ENCODE measurements around the gene CABP4. TPM values are rescaled to one million over a fixed set of nuclear protein-coding genes. Genes with fewer than 3 reads are reported as not detected.
A peak's percentile ranks its signal among the peaks of the same experiment; 100 is the strongest.

CABP4 gene
- total and polyA plus RNA-seq, 8 donors, result 0.58 to 1.5 (median 0.99) TPM; not detected in 1

GRCh38 chr11:67504950-67505581 lies 49.9 kb downstream of the CABP4 start, which contains the start of gene PITPNM1:
Gene PITPNM1 (minus strand): TSS chr11:67505363. CDS start chr11:67504180, 1,183 bp downstream.
- DNase-seq (peak; percentile 64 to 89 (median 81)), FAIRE-seq (no peak), ATAC-seq (peak; percentile 27 to 40 (median 31))
- intact Hi-C loops (cut with DNase I), result loop anchor here in 1 of 3 donors (10.0 kb wide), 1 partner anchor 90 kb away; the partner anchor contains the start of gene CARNS1
- 1% methylated on average over 36 to 58 of the region's 58 CpGs for WGBS, 2 donors
- Histone ChIP-seq H3K36me3 (no peaks in the 10 kb centered on the region), H3K4me1 (peaks cover 0 to 26% (median 12%) of the 10 kb centered on the region in 3 donors), H3K4me3 (peak within 1 kb of the TSS; percentile 63 to 86 (median 80)), H3K27me3 (no peaks in the 10 kb centered on the region), H3K9me3 (no peaks in the 10 kb centered on the region), H3K27ac (peak within 1 kb of the TSS; percentile 95 to 98 (median 96))
- no peak for TF ChIP-seq CTCF (IDR thresholded peaks at IDR 0.05)

DNA sequence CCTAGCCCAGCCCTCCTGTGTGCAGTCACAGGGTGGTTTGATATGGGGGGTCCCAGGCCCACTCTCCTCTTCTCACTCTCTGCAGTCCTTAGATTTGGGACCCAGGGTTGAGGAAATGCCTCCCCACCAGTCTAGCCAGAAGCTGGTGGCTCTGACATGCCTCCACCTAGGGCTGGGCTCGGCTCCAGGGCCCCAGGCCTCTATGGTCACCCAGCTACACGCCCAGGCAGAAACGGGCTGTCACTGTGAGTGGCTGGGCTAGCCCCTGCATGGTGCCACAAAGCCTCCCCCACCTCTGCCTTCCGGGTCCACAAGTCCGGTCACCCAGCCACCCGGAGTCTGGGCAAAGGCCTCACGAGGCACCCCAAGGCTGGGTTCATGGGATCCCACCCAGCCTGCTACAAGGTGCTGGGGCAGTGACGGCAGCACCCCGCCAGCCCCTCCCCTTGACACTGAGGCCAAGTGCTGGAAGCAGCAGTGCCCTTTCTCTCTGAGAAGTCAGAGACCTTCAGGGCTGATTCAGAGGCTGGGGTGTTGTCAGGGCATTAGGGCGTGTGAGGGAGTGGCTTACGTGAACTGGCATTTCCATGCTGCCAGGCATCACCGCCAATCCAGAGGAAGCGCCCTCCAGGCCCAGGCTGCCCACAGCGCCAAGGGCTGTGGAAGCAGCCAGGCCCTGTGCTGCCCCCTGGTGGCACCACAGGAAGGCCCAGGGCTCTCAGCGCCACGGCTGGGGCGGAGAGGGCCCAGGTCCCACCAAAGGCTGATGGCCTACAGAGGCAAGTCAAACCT lies 50.6 kb downstream of the CABP4 start:
- Histone ChIP-seq H3K4me3 (peak overlapping the region in 3 of 4 donors; percentile 63 to 86 (median 85)), H3K4me1 (peaks cover 0 to 26% (median 12%) of the 10 kb centered on the region in 3 donors), H3K9me3 (no peaks in the 10 kb centered on the region), H3K27ac (peak overlapping the region; percentile 95 to 98 (median 96)), H3K36me3 (no peaks in the 10 kb centered on the region), H3K27me3 (no peaks in the 10 kb centered on the region)
- ATAC-seq (peak; percentile 48 to 72 (median 68)), FAIRE-seq (no peak), DNase-seq (peak; percentile 95 to 98 (median 96))
- TF ChIP-seq CTCF (IDR thresholded peaks at IDR 0.05), result peak; percentile 97 to 99 (median 98)
- intact Hi-C loops (cut with DNase I), result loop anchor here in 1 of 3 donors (10.0 kb wide), 1 partner anchor 91 kb away; the partner anchor contains the start of gene CARNS1
- WGBS, 2 donors, result 3 to 4% methylated on average over 17 of the region's 17 CpGs

GRCh38 chr11:67506426-67507051 lies 51.4 kb downstream of the CABP4 start:
- intact Hi-C loops (cut with DNase I), result loop anchor here in 1 of 3 donors (10.0 kb wide), 1 partner anchor 92 kb away; the partner anchor contains the start of gene CARNS1
- H3K4me1 ChIP-seq, result peaks cover 0 to 26% (median 12%) of the 10 kb centered on the region in 3 donors
- peak in 1 of 4 donors; percentile 14 for TF ChIP-seq CTCF (IDR thresholded peaks at IDR 0.05)
- peak overlapping the region; percentile 50 to 86 (median 85) for H3K4me3 ChIP-seq
- no peaks in the 10 kb centered on the region for H3K27me3 ChIP-seq
- H3K27ac ChIP-seq, result peak overlapping the region; percentile 95 to 98 (median 96)
- ATAC-seq (no peak), FAIRE-seq (no peak), DNase-seq (peak; percentile 43 to 84 (median 60))
- H3K9me3 ChIP-seq, result no peaks in the 10 kb centered on the region
- WGBS, 2 donors, result 30 to 51% methylated on average over 13 to 16 of the region's 16 CpGs
- no peaks in the 10 kb centered on the region for H3K36me3 ChIP-seq

DNA sequence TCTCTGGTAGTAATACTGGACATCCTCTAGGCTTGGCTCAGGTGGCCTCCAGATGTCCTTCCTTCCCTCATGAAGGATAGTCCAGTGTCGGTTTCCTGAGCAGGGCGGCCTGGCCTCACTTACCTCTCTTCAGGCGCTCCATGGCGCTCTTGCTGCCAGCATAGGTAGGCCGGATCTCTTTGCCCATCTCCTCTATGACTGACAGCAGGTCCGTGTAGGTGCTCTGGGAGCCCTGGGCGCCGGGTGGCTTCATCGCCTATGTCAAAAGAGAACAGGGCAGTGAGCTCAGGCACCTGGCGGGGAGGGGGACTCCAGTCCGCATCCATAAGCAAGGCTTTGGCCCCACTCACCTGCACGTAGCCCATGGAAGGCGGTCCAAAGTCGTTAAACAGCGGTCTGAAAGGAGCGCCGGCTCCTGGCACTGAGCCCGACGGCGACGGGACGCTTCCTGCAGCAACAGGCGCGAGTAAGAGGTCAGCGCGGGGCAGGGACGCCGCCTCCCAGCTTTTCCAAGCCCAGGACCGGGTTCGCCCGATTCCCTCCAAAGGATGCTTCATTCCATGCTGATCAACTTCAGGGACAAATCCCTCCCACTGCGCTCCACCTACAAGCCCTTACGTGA lies 52.2 kb downstream of the CABP4 start:
- peaks cover 0 to 26% (median 12%) of the 10 kb centered on the region in 3 donors for H3K4me1 ChIP-seq
- no peaks in the 10 kb centered on the region for H3K9me3 ChIP-seq
- H3K27me3 ChIP-seq, result no peaks in the 10 kb centered on the region
- intact Hi-C loops (cut with DNase I), result loop anchor here in 1 of 3 donors (10.0 kb wide), 1 partner anchor 93 kb away; the partner anchor contains the start of gene CARNS1
- no peak for FAIRE-seq
- ATAC-seq, result no peak
- WGBS, 2 donors, result 8 to 12% methylated on average over 33 of the region's 33 CpGs
- H3K4me3 ChIP-seq, result peak overlapping the region; percentile 50 to 86 (median 85)
- no peak for TF ChIP-seq CTCF (IDR thresholded peaks at IDR 0.05)
- DNase-seq, result peak in 1 of 6 donors; percentile 80
- H3K27ac ChIP-seq, result peak overlapping the region; percentile 95 to 99 (median 98)
- no peaks in the 10 kb centered on the region for H3K36me3 ChIP-seq

All from pancreas (tissue), 10 donors.